CD4-positive, alpha-beta T cell treated with Interleukin-10 for 1 hour (primary cell): Measurements from ENCODE around the gene PLA2G12B.

Experiments used
- DNase-seq: peaks from one replicate; pipeline ENCODE4 v3.0.0-alpha.2; 2020

The PLA2G12B gene

DNA sequence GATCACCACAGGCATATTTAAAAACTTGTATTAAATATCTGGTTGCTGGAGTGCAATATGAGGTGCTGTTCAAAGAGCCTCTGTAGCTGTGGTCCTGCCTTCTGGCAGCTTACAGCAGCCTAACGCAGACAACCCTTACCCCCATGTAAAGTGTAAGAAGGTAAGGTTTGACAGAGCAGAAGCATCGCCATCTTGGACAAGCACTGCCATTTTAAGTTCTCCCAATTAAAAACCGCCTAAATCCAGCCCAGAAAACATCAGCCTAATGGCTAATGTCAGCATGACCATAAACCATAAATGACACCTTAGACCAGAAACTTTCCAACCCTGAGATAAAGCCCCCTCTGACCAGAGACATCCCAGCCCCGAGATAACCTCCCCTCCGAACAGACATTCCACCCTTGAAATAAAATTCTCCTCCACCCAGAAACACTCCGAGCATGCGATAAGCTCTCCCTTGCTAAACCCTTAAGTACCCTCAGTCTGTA is 66.4 kb downstream of the PLA2G12B start:
- no peak for DNase-seq

DNA sequence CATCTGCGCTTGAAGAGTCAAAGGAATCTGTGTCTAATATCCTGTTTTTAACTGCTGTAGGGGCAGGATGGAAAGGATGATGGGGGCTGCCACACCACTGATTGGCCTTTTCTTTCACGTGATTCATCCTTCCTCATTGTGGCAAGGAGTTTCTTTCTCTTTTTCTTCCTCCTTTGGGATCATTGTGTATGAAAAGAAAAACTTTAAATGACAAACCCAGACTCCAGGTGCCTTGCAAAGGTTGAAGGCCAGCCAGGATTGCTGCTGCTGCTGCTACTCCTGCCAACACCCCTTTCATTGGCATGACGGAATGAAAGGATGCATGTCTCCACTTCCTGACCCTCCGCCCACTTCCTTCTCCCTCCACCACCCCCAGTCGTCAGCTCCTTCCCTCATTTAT is 67.6 kb downstream of the PLA2G12B start:
- no peak for DNase-seq

DNA sequence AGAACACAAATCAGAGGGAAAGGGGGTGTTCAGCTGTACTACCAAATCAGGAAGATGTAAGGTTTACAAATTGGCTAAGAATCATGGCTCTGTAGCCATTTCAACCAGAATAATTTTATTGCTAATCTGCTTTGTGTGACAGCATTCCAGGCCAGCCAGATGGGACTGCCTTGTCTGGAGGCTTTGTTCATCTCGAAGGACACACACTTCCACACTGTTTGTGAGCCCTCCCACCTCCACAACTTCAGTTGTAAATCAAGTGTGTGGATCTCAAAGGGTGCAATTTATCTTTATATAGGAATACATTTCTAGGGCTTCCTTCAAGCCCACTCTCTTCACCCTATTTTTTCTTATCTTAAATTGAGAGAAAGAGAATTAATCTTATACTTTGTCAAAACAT is 68.0 kb downstream of the PLA2G12B start:
- DNase-seq, result no peak

DNA sequence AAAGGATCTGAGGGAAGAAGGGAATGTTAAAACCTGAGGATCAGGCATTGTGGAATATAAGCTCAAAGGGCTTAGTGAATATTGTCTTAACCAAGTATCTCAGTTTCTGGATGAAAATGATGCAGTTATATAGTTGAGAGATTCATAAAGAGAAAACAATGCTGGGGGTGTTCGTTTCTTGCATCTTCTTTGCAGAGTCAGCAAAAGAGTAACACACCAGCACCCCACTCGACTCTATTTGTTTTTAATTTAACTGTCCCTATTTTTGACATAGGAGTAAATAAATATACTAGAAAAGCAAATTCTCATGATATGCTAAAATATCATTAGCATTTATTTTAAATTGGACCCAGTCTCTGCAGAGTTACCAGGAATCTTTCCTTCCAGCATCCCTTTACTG is 68.7 kb downstream of the PLA2G12B start:
- no peak for DNase-seq
